Activated gamma-delta T cell treated with anti-CD3 and anti-CD28 coated beads, Interleukin-2, amount 50 U/mL, for 16 hours (primary cell): ENCODE measurements around the gene INO80.

Experiments
- DNase-seq: peaks from one replicate; pipeline ENCODE4 v3.0.0-alpha.2; 2020; ENCODE audit warnings: low read depth

Gene INO80

DNA sequence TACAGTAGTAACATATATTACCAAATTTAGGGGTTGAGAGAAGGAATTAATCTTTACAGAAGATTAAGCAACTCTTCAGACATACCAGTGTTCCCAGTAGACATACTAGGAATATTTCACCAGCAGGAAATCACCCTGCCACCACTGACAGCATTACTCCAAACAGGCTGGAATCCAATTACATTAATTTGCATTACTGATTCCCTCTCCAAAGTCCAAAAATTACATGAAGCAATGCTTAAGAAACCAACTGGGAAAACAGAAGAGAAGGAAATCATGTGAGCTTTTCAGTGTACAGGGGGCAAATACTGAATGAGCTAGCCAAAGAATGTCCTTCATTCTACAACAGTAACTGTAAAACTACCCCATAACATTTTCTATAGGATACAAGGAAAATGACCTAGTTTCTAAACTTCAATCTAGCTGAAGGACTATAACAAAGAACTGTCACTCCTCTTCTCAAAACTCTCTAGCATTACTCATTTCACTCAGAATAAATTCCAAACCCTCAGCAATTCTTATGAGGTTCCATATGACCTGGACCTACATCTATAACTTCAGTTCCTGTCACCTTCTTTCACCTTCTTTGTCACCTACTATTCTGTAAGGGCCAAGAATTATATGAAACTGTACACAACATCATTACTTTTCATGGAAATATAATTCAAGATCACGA lies 72.7 kb downstream of the INO80 start:
- DNase-seq = no peak

- no peak for DNase-seq
Measured at GRCh38 chr15:41042851-41043250, 73.2 kb downstream of the INO80 start.

GRCh38 chr15:41039121-41039520 lies 77.0 kb downstream of the INO80 start:
- DNase-seq = no peak

DNA sequence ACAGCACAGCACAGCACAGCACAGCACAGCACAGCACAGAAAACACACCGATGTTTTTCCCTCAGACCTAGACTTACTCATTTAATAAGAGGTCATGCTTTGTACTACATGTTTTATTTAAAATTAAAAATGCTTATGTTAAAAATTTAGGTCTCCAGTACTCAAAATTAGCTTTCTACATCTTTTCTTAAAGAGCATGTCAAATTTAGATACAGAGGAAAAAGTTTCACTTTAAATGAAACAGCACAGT lies 84.1 kb downstream of the INO80 start:
- DNase-seq = no peak

DNA sequence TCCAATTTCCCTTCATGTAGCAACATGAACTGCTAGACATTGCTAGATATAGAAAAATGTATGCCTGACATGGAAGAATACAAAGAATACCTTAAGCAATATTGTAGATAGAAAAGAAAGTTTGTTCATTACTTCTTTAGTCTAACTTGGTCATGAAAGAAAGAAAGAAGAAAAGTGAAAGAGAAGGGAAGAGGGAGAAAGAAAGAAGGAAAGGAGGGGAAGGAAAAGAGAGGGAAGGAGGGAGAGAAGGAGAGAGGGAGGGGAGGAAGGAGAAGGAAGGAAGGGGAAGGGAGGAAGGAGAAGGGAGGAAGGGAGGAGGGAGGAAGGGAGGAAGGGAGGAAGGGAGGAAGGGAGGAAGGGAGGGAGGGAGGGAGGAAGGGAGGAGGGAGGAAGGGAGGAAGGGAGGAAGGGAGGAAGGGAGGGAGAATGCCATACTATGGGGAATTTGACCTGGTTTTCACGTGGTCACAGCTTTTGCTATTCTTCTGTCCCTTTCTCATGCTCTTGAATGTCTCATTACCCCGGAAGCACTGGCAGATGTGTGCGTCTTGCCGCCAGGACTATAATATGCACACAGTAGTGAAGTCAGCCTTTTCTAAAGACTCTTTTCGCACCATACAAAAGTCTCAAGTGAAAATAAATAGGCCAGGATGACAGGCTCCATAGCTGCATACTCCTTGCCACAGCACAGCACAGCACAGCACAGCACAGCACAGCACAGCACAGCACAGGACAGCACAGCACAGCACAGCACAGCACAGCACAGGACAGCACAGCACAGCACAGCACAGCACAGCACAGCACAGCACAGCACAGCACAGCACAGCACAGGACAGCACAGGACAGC lies 84.6 kb downstream of the INO80 start:
- DNase-seq = no peak

GRCh38 chr15:41028853-41029252 lies 87.2 kb downstream of the INO80 start:
- DNase-seq = no peak

- no peak for DNase-seq
Measured at GRCh38 chr15:41025393-41025792, 90.7 kb downstream of the INO80 start.

GRCh38 chr15:41024885-41025284 lies 91.2 kb downstream of the INO80 start:
- no peak for DNase-seq

GRCh38 chr15:41024131-41024530 lies 91.9 kb downstream of the INO80 start:
- DNase-seq = no peak

DNA sequence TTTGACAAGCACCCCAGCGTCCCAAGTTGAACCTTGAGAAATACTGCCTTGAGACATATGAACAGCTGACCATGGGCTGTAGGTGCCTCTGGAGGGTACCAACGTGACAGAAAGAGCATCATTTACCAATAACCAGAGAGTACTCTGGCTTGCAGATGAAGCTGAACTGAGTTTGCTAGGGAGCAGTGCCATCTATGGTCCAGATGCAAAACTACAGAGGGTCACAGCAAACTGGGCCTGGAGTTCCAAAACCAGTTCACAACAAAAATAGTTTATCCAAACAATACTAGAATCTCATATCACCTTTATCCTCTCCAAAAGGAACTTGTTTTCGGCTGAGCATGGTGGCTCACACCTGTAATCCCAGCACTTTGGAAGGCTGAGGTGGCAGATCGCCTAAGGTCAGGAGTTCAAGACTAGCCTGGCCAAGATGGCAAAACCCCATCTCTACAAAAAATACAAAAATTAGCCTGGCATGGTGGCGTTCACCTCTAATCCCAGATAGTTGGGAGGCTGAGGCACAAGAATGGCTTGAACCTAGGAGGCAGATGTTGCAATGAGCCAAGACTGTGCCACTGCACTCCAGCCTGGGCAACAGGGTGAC lies 93.5 kb downstream of the INO80 start:
- no peak for DNase-seq

DNA sequence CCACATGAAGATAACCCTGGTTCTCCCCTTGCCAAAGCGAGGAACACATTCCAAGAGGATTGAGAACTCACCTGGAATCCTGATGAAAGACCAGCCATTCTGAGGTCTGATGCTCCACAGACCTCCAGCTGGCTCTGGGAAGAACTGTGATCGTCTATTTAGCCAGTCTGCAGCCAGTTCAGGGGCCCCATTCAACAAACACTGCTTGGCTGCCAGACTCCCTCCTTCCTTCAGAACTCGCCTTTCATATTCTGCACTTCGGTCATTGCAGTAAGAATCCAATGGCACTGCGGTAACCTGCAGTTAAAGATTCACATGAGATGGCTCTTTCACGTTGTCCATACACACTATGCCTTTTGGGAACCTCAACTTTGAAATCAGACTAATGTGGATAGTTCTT lies 95.3 kb downstream of the INO80 start:
- DNase-seq = no peak

DNA sequence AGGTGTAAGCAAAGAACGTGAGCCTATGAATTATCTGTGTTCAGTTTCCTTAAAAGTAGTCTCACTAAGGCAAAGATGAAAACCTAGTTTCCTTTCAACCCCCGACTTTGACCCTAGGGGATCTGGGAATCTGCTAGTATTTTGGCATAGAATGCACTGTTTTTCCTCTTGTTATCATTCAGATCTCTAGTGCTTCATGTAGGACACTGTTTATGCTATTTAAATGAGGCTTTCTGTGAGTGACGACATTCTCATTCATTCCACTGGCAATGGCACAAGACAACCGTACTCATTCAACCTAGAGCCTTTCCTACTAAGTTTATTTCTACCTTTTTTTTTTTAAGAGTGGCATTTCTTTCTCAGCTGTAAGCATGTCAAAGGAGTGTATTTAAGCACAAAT lies 95.8 kb downstream of the INO80 start:
- DNase-seq = no peak

DNA sequence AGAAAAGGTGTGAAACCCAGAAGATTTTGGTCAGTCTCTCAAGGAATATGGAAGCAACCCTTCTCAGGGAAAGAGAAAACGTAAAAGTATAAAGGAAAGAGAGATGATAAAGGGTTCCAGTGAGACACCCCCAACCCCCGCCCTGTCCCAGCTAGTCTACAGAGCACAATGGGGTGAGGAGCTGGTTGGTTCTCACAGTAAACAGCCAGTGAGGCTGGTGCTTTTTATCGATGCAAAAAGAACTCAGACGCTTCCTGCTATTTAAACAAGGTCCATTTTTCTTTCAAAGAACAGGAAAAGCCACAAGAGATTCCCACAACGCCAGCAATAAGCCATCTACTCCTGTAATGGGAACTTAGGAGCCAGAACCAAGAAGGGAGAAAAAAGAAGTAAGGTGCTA lies 96.9 kb downstream of the INO80 start:
- no peak for DNase-seq

- DNase-seq = no peak
Measured at GRCh38 chr15:41018534-41018933, 97.5 kb downstream of the INO80 start.

DNA sequence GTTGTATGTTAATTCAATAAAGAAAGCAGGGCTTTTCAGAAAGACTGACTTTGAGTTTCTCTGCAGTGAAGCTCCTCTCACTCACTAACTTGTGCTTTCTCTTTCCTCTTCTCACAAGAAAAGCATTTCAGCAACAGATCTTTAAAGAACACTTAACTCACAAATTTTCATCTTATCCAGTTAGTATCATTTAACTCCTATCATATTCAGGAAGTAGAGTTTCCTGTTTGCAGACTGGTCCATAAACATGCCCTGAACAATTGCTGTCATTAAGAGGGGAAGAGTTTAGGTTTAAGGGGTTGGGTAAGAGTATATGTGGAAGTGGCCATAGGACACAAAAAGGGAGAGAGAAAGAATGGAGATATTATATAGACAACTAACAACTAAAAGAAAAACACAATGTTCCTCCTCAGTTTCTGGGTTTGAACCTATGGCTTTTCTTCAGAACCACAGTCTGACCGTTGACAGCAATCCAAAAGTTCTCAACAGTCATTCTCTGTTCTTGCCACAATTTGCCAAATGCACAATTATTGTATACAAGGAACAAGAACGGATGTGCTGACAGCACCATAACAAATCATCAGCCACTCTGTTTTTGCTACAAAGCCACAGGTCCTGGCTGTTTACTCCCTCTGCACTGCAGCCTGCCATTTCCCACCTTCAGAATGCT lies 98.9 kb downstream of the INO80 start:
- no peak for DNase-seq

- no peak for DNase-seq
Measured at GRCh38 chr15:41013691-41014414, 102.2 kb downstream of the INO80 start.

DNA sequence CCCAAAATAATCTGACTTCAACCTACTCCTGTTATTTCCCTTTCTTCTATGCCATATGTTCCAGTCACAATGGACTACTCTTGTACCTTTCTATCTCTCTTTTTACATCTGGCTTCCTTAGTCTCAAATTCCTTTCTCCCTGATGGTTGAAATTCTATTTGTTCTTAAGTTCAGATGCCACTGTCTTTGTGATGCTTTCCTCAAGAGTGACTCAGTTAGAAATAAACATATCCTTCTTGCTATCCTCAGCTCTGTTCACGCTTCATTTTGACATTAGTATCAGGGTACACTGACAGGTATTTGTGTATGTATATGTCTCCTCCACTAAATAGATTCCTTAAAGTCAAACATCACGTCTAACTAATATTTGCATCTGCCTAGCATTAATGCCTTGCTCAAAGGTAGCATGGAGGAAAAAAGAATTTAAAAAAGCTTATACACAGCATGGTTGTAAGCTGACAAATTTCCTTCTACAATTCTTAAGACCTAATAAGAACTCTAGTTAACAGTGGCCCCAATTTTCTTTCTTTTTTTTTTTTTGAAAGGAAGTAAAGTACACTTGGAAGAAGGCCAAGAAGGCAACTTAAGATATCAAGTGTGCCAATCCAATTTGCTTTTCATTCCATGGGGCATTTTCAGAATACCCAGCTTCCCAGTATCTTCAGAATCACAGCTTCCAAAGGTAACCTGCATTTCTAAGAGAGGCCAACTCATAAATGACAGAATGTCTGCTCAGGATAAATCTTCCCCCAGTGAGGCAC lies 104.8 kb downstream of the INO80 start:
- no peak for DNase-seq

DNA sequence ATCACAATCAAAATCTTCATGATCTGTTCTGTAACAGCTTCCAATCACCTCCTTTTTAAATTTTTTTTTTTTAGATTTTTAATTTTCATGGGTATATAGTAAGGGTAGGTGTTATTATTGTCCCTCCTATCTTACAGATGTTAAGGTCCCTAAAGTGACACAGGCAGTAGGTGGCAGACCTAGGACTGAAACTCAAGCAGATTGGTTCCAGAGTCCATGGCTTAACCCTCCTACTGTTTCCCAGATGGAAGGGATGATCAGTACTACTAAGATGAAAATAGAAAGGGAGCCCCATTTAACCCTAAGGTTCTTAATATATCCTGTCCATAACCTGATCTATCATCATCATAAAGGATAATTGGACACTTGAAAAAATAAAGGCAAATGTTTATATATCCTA lies 105.7 kb downstream of the INO80 start:
- no peak for DNase-seq

GRCh38 chr15:41006479-41006878 lies 109.6 kb downstream of the INO80 start:
- DNase-seq = no peak

DNA sequence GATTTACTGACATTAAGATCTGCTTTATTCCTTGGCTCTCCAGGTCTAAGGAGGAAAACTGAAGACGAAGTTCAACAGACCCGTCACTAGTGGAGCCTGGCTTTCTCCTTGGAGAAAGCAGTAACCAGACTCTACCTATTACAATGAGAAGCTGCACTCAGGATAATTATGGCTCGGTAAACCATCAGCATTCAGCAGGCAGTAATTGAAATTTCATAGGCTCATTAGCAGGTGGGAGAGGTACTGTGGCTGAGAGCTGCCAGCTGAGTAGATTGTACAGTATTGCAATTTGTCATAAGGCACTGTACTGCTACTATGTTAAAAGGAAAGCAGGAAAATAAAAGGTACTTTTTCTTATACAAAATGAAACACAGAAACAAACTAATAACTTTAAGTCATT lies 111.6 kb downstream of the INO80 start:
- no peak for DNase-seq

GRCh38 chr15:41001524-41002214 lies 114.4 kb downstream of the INO80 start:
- no peak for DNase-seq
